IPS DF 6.9 (cell line): ENCODE data around the gene SYNE1.
"Not testable (repeated sequence)": the region's sequence is repeated elsewhere in the genome, so short reads cannot be mapped to it uniquely, and the experiment has no call there.

Experiments
- DNase-seq: peaks from one replicate; pipeline ENCODE4 v3.0.0-alpha.2; 2013; ENCODE audit warnings: low read depth, low spot score
- H3K27ac ChIP-seq: one replicate; pipeline ENCODE4 v1.5.1; 2013; ENCODE audit warnings: low read length, control low read depth
- H3K27me3 ChIP-seq: 2 replicates; pipeline ENCODE4 v1.6.1; 2013; ENCODE audit warnings: mild to moderate bottlenecking, low read length; ENCODE audit not compliant: control insufficient read depth, insufficient read depth
- H3K36me3 ChIP-seq: 2 replicates; pipeline ENCODE4 v1.6.1; 2013; ENCODE audit warnings: low read length; ENCODE audit not compliant: control insufficient read depth, insufficient read depth
- H3K4me1 ChIP-seq: 2 replicates; pipeline ENCODE4 v1.6.1; 2013; ENCODE audit warnings: low read length; ENCODE audit not compliant: control insufficient read depth, insufficient read depth
- H3K4me3 ChIP-seq: 2 replicates; pipeline ENCODE4 v1.5.1; 2013; ENCODE audit warnings: mild to moderate bottlenecking, low read length
- H3K9me3 ChIP-seq: 2 replicates; pipeline ENCODE4 v1.6.1; 2013; ENCODE audit warnings: low read length, inconsistent platforms; ENCODE audit not compliant: control insufficient read depth, insufficient read depth
- WGBS: extraction: QIAGEN DNeasy Blood & Tissue Kit; methylation state at CpG from one replicate; pipeline ENCODE4 v1.1.7; 2013; ENCODE audit warnings: mixed read lengths, missing lambda C conversion rate; ENCODE audit not compliant: insufficient read length, insufficient coverage; 5-methylcytosine and 5-hydroxymethylcytosine counted together

Gene SYNE1

GRCh38 chr6:152532556-152533422 is 104.4 kb downstream of the SYNE1 start:
- WGBS = 100% methylated on average over 2 of the region's 3 CpGs
- Histone ChIP-seq H3K9me3 (no peaks in the 10 kb centered on the region), H3K4me3 (no peak overlapping the region), H3K4me1 (no peaks in the 10 kb centered on the region), H3K27ac (no peak overlapping the region), H3K27me3 (no peaks in the 10 kb centered on the region), H3K36me3 (no peaks in the 10 kb centered on the region)
- DNase-seq = no peak

GRCh38 chr6:152531659-152532058 is 105.5 kb downstream of the SYNE1 start:
- Histone ChIP-seq H3K4me3 (no peak overlapping the region), H3K27ac (no peak overlapping the region), H3K4me1 (no peaks in the 10 kb centered on the region), H3K27me3 (no peaks in the 10 kb centered on the region), H3K9me3 (no peaks in the 10 kb centered on the region), H3K36me3 (no peaks in the 10 kb centered on the region)
- no CpG with 5 or more reads among the region's 3 CpGs for WGBS
- DNase-seq = no peak

- no peaks in the 10 kb centered on the region for H3K36me3 ChIP-seq
- H3K27me3 ChIP-seq = no peaks in the 10 kb centered on the region
- no peak for DNase-seq
- H3K27ac ChIP-seq = no peak overlapping the region
- H3K4me1 ChIP-seq = no peaks in the 10 kb centered on the region
- H3K4me3 ChIP-seq = no peak overlapping the region
- H3K9me3 ChIP-seq = no peaks in the 10 kb centered on the region
Observed at GRCh38 chr6:152529369-152529768, 107.8 kb downstream of the SYNE1 start.

GRCh38 chr6:152514120-152514519 is 123.0 kb downstream of the SYNE1 start:
- H3K9me3 ChIP-seq, DNase-seq, H3K36me3 ChIP-seq, H3K27ac ChIP-seq, H3K4me3 ChIP-seq, H3K27me3 ChIP-seq, H3K4me1 ChIP-seq: not testable (repeated sequence)
- no CpG with 5 or more reads among the region's 1 CpG for WGBS

GRCh38 chr6:152509916-152510315 is 127.2 kb downstream of the SYNE1 start:
- H3K27ac ChIP-seq = no peak overlapping the region
- H3K4me3 ChIP-seq = no peak overlapping the region
- WGBS = no CpG with 5 or more reads among the region's 5 CpGs
- no peak for DNase-seq
- no peaks in the 10 kb centered on the region for H3K27me3 ChIP-seq
- H3K9me3 ChIP-seq = no peaks in the 10 kb centered on the region
- H3K4me1 ChIP-seq = no peaks in the 10 kb centered on the region
- H3K36me3 ChIP-seq = no peaks in the 10 kb centered on the region

GRCh38 chr6:152508477-152508876 is 128.7 kb downstream of the SYNE1 start:
- WGBS = no CpG with 5 or more reads among the region's 2 CpGs
- no peak for DNase-seq
- no peaks in the 10 kb centered on the region for H3K36me3 ChIP-seq
- H3K4me3 ChIP-seq = no peak overlapping the region
- no peak overlapping the region for H3K27ac ChIP-seq
- H3K4me1 ChIP-seq = no peaks in the 10 kb centered on the region
- no peaks in the 10 kb centered on the region for H3K9me3 ChIP-seq
- H3K27me3 ChIP-seq = no peaks in the 10 kb centered on the region

- Histone ChIP-seq H3K4me1 (no peaks in the 10 kb centered on the region), H3K36me3 (no peaks in the 10 kb centered on the region), H3K27me3 (no peaks in the 10 kb centered on the region), H3K27ac (no peak overlapping the region), H3K9me3 (no peaks in the 10 kb centered on the region), H3K4me3 (no peak overlapping the region)
- DNase-seq = no peak
- WGBS = no CpG with 5 or more reads among the region's 3 CpGs
Observed at GRCh38 chr6:152503546-152503945, 133.6 kb downstream of the SYNE1 start.

GRCh38 chr6:152502421-152503188 is 134.6 kb downstream of the SYNE1 start:
- H3K4me3 ChIP-seq = no peak overlapping the region
- DNase-seq = no peak
- H3K4me1 ChIP-seq = no peaks in the 10 kb centered on the region
- WGBS = no CpG with 5 or more reads among the region's 6 CpGs
- H3K9me3 ChIP-seq = no peaks in the 10 kb centered on the region
- H3K36me3 ChIP-seq = no peaks in the 10 kb centered on the region
- H3K27ac ChIP-seq = no peak overlapping the region
- H3K27me3 ChIP-seq = no peaks in the 10 kb centered on the region

GRCh38 chr6:152499931-152500330 is 137.2 kb downstream of the SYNE1 start:
- Histone ChIP-seq H3K36me3 (no peaks in the 10 kb centered on the region), H3K9me3 (no peaks in the 10 kb centered on the region), H3K4me1 (no peaks in the 10 kb centered on the region), H3K27me3 (no peaks in the 10 kb centered on the region), H3K4me3 (no peak overlapping the region), H3K27ac (no peak overlapping the region)
- no peak for DNase-seq
- no CpG with 5 or more reads among the region's 2 CpGs for WGBS

- no peaks in the 10 kb centered on the region for H3K27me3 ChIP-seq
- DNase-seq = no peak
- no peak overlapping the region for H3K4me3 ChIP-seq
- WGBS = no CpG with 5 or more reads among the region's 5 CpGs
- no peak overlapping the region for H3K27ac ChIP-seq
- no peaks in the 10 kb centered on the region for H3K36me3 ChIP-seq
- H3K4me1 ChIP-seq = no peaks in the 10 kb centered on the region
- H3K9me3 ChIP-seq = no peaks in the 10 kb centered on the region
Observed at GRCh38 chr6:152496731-152497130, 140.4 kb downstream of the SYNE1 start.
